K562 (cell line): ENCODE measurements around the gene CPNE9. TPM values are rescaled to one million over a fixed set of nuclear protein-coding genes. Genes with fewer than 3 reads are reported as not detected.

Source experiments
- AFF1 ChIP-seq, 2 experiments: fragments of 450-650 bp; IDR thresholded peaks; 2 replicates each; pipeline ENCODE4 v1.6.1; 2018; ENCODE audit warnings: mild to moderate bottlenecking in 2 of 2, low read depth in 1 of 2; ENCODE audit not compliant: partially characterized antibody in 2 of 2
- CHAMP1 ChIP-seq: fragments of 450-650 bp; IDR thresholded peaks from 2 replicates; pipeline ENCODE4 v1.6.1; 2016; ENCODE audit warnings: mild to moderate bottlenecking
- CXXC5 ChIP-seq: fragments of 250-450 bp; sonication (Bioruptor Pico); IDR thresholded peaks from 2 replicates; pipeline ENCODE4 v1.8.0; 2022; ENCODE audit warnings: inconsistent platforms, mild to moderate bottlenecking, moderate library complexity
- KLF6 ChIP-seq: fragments of 250-450 bp; sonication (Bioruptor Pico); IDR thresholded peaks from 2 replicates; pipeline ENCODE4 v1.4.0; 2020; ENCODE audit warnings: mild to moderate bottlenecking, moderate library complexity, borderline replicate concordance
- L3MBTL2 ChIP-seq: fragments of 450-650 bp; IDR thresholded peaks from 2 replicates; pipeline ENCODE4 v1.6.1; 2016; ENCODE audit warnings: mild to moderate bottlenecking, moderate library complexity
- NR2F6 ChIP-seq: fragments of 450-650 bp; formaldehyde crosslinking; IDR thresholded peaks from 2 replicates; pipeline ENCODE4 v1.4.0; 2020; ENCODE audit warnings: mild to moderate bottlenecking
- PKNOX1 ChIP-seq: fragments of 450-650 bp; IDR thresholded peaks from 2 replicates; pipeline ENCODE4 v1.6.1; 2016
- POLR2B ChIP-seq: fragments of 450-650 bp; IDR thresholded peaks from 2 replicates; pipeline ENCODE4 v1.6.1; 2018; ENCODE audit warnings: low read depth; ENCODE audit not compliant: partially characterized antibody
- PREB ChIP-seq: sonication (generic); formaldehyde crosslinking; IDR thresholded peaks from 2 replicates; pipeline ENCODE4 v1.8.1; 2023; ENCODE audit warnings: mild to moderate bottlenecking, missing genetic modification reagents
- RBM15 ChIP-seq: fragments of 200-400 bp; formaldehyde crosslinking; IDR thresholded peaks from 2 replicates; pipeline ENCODE4 v1.6.1; 2018; ENCODE audit warnings: mild to moderate bottlenecking, low read length, moderate library complexity; ENCODE audit not compliant: insufficient read depth
- SAP30 ChIP-seq: fragments of 200-600 bp; sonication (generic); IDR thresholded peaks from 2 replicates; pipeline ENCODE4 v1.6.1; 2012; ENCODE audit warnings: borderline replicate concordance, low read depth, mild to moderate bottlenecking, moderate library complexity, low read length, control low read depth, inconsistent platforms; ENCODE audit not compliant: insufficient read depth, poor library complexity, severe bottlenecking
- SMAD3 ChIP-seq: fragments of 450-650 bp; formaldehyde crosslinking; conservative IDR thresholded peaks from 2 replicates; pipeline ENCODE4 v1.4.0; 2020; ENCODE audit warnings: mild to moderate bottlenecking
- TBL1XR1 ChIP-seq, 2 experiments: IDR thresholded peaks; 2 replicates each; pipeline ENCODE4 v1.6.1; 2012; ENCODE audit warnings: improper control_type of control experiment in 2 of 2, low read length in 2 of 2, mild to moderate bottlenecking in 1 of 2
- TCF7 ChIP-seq: sonication (generic); IDR thresholded peaks from 2 replicates; pipeline ENCODE4 v1.6.1; 2016; ENCODE audit warnings: antibody characterized with exemption, borderline replicate concordance
- XRCC5 ChIP-seq: fragments of 200-400 bp; formaldehyde crosslinking; IDR thresholded peaks from 2 replicates; pipeline ENCODE4 v1.6.1; 2017; ENCODE audit warnings: low read depth, mild to moderate bottlenecking, low read length
- YBX1 ChIP-seq: fragments of 450-650 bp; IDR thresholded peaks from 2 replicates; pipeline ENCODE4 v1.7.1; 2016; ENCODE audit warnings: mild to moderate bottlenecking
- ZKSCAN3 ChIP-seq: fragments of 250-450 bp; sonication (Bioruptor Pico); IDR thresholded peaks from 2 replicates; pipeline ENCODE4 v1.4.0; 2020
- ZNF232 ChIP-seq: sonication (generic); formaldehyde crosslinking; IDR thresholded peaks from 2 replicates; pipeline ENCODE4 v1.8.0; 2022; ENCODE audit warnings: mild to moderate bottlenecking, missing genetic modification reagents
- ZNF324 ChIP-seq: fragments of 250-450 bp; sonication (Bioruptor Pico); IDR thresholded peaks from 2 replicates; pipeline ENCODE4 v1.4.0; 2020; ENCODE audit warnings: mild to moderate bottlenecking
- polyA plus RNA-seq, 8 experiments: library from polyadenylated mRNA; depleted of rRNA in 4 of 8; stranded (reverse) in 5 of 8; unstranded in 3 of 8; fragments of >200 nt; fragmentation: Nextera tagmentation in 2 of 8; fragmentation: Illumina TruSeq in 1 of 8; extraction: Ambion mirVana in 2 of 8; extraction: Trizol in 1 of 8; gene quantifications; 2 replicates each; pipeline versions ENCODE4 v1.2.1 to v1.2.3, GENCODE V29; 2011 to 2014; ENCODE audit warnings: inconsistent platforms in 1 of 8, missing spikeins in 1 of 8
- total RNA-seq, 7 experiments: library from RNA; depleted of rRNA in 6 of 7; stranded (reverse); fragments of >200 nt in 6 of 7; fragmentation: Illumina TruSeq in 2 of 7; extraction: Trizol in 2 of 7; gene quantifications; 2 replicates each; pipeline versions ENCODE4 v1.2.1 to v1.2.3, GENCODE V29; 2011 to 2021; ENCODE audit warnings: low replicate concordance in 1 of 7

CPNE9 gene
- total and polyA plus RNA-seq, 9 of the 15 experiments (the other 6 are each of a cell fraction or from before 2014, with no cell fraction given), result 0.22 to 0.56 (median 0.29) TPM; not detected in 3

GRCh38 chr3:9731206-9732079, 27.8 kb downstream of the CPNE9 start, which contains the start of gene BRPF1 (continued):
- TF ChIP-seq TBL1XR1 (IDR thresholded peaks at IDR 0.05; ENCODE audit: low read length in 2 of 2) (peak in 1 of 2 experiments; percentile 31; a peak in 1 of 4 replicates), KLF6 (CRISPR knock-in tag) (peak; percentile 88), NR2F6 (0 out of 2 replicates have a peak, but pooled peaks have one; percentile 44), RBM15 (no peak), L3MBTL2 (peak; percentile 78), ZKSCAN3 (CRISPR knock-in tag) (no peak), SMAD3 (CRISPR knock-in tag) (no peak), XRCC5 (peak; percentile 72; the same call in 1 of the 2 replicates), TCF7 (no peak; the same call in 1 of the 2 replicates), AFF1 (IDR thresholded peaks at IDR 0.05; ENCODE audit: low read depth in 1 of 2, partially characterized antibody in 2 of 2) (peak in 1 of 2 experiments; percentile 64), PKNOX1 (peak; percentile 51), YBX1 (no peak), ZNF232 (no peak), SAP30 (peak; percentile 76), PREB (CRISPR knock-in tag) (peak; percentile 70; the same call in 1 of the 2 replicates), CHAMP1 (no peak), POLR2B (peak; percentile 80), CXXC5 (CRISPR knock-in tag) (peak; percentile 100), ZNF324 (CRISPR knock-in tag) (no peak)
